Epidermal melanocyte (primary cell): Measurements from ENCODE around the gene WNT8B.

ENCODE experiments used
- DNase-seq: peaks from one replicate; pipeline ENCODE4 v3.0.0; 2011; ENCODE audit warnings: low spot score; ENCODE audit not compliant: insufficient read length

Gene WNT8B, protein sequence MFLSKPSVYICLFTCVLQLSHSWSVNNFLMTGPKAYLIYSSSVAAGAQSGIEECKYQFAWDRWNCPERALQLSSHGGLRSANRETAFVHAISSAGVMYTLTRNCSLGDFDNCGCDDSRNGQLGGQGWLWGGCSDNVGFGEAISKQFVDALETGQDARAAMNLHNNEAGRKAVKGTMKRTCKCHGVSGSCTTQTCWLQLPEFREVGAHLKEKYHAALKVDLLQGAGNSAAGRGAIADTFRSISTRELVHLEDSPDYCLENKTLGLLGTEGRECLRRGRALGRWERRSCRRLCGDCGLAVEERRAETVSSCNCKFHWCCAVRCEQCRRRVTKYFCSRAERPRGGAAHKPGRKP

DNA sequence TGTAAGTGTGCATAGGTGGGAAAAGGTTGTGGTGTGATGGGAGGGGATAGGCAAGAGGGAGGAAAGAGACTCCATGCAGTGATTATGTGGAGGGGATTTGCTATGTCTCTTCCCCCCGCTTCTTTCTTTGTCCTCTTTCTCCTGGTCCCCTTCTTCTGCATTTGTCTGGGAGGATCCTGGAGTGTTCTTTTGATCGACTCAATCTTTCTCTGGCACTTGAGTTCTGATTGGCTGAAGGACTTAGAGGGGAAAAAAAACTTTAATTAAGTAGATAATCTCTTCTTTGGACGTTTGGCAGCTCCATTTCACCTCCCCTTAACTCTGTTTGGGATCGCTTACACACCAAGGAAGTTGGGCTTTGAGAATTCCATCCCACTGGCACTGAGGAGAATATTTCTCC lies at the start of gene WNT8B:
TSS of gene WNT8B (plus strand) at position 301 of the 400 bp plus-strand sequence. CDS start 160 bp downstream, outside the sequence.
- DNase-seq: no peak

DNA sequence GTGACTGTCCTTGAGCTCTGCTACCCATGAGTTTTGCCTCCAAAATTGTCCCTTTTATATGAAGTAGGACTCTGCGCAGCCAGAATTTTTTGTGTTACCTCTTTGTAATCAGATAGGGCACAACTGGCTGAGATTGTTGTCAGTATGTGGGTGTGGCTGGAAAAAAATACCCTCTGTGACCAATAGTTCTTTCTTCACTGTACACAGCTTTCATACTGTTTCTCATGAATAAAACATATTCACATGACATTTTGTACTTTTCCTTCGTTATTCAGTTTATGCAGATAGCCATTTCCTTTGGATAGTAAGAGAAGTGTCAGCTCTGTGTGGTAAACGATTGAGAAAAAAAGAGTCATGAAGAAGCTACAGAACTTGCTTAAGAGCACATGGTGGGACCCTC lies 49.6 kb upstream of the WNT8B start:
- peak; percentile 29 for DNase-seq

DNA sequence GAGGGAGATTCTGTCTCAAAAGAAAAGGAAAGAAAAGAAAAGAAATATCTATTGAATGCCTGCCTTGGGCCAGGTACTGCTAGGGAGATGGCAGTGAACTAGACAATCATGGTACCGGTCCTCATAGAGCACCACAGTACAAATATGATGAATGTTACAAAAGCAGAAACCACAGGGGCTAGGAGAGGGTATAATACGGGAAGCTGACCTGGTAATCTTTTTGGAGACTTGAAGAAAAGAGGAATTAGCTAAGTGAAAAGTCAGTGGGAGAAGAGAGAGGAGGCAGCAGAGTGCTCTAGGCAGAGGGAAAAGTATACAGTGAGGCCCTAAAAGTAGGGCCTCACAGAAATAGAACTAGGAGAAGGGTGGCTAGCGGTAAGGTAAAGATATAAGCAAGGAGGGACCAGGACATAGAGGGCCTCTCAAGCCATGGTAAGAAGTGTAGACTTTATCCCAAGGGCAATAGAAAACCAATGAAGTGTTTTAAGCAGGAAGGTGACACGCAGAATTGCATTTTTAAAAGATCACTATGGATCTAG lies 42.8 kb upstream of the WNT8B start:
- no peak for DNase-seq

DNA sequence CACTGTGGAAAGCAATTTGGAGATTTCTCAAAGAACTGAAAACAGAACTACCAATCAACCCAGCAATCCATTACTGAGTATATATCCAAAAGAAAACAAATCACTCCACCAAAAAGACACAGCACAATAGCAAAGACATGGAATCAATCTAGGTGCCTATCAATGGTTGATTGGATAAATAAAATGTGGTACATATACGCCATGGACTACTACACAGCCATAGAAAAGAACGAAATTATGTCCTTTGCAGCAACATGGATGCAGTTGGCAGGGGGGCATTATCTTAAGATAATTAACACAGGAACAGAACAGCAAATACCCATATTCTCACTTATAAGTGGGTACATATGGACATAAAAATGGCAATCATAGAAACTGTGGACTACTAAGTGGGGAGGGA lies 35.4 kb upstream of the WNT8B start:
- DNase-seq: no peak

DNA sequence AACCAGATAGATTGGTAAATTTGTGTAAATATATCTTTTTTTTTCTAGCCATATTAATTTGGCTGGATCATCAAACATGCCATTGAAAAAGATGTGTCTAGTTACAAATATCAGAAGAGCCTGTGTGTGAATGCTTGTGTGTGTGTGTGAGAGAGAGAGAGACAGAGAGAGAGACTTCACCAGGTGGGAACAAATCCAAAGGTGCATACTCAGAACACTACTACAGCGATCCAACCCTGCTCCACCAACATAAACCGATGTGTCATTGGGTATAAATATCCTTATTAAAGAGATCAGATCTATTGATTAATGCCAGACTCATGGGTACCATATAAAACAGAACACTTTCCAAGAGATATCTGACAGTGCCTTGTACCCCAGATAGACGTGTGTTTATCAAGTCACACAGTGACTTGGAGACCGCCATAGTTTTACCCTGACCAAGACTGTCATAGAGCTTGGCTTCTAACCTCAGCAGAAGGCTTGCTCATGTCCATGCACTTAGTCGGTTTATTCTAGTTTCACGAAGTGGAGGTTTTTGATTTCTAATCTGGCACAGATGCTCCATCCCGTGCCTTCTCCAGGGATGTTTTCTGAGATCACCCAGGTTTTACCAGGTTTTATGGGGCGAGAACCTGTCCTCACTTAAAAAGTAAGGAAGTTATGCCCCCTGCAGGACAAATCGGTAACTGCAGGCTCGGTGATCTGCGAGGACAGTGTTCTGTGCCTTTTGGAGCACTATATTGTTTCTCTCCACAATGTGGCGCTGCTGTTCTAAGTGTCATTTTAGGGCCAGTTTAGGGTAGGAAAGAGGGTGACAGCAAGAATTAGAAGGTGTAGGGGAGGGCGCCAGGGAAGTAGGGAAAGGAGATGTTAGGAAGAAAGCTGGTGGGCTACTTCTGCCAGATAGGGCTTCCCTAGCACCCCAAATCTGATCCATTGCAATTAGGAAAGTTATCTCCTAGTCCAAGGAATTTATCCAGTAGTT lies 29.3 kb upstream of the WNT8B start:
- DNase-seq: peak; percentile 80

DNA sequence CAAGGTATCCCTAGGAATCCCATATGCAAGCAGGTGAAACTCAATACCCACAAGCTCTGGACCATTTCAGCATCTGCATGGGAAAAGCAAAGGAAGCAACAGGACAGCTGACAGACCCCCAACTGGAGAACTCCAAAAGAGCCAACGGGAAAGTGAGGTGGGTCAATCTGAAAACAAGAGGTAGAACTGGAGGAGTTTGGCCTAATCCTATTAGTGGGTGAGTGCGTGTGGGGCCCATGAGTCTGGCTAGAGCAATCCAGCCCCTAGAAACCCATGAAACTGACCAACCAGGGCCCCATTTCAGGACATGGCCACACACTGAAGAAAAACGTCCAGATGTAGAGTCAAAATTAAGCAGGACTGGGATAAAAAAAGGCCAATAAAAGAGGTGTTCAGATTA lies 26.6 kb upstream of the WNT8B start:
- DNase-seq: no peak

DNA sequence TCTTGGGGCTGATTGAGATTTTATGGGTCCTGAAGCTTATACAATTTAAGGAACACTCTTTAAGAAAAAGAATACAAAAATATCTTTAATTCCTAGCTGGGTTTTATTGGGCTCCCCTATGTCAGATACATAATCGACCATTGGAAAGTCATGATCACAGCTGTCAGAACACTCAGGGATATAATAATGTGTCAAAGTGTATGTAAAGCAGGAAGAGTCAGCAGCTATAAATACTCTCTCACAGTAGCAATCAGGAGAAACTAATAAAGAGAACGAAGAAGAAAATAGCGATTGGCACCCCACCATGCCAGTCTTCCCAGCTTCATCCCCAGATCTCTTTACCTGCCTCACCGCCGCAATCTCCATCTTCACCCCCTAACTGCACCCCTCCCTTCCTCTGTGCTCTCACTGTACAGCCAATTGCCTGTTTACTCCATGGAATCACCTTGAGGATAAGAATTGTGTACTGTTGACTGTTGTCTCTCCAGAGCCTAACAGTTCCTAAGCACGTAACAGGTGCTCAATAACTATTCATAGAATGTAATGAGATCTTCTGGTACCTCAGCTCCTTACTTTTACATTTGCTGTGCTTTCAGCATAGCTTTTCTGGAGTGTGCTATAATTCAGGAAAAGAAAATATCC lies 24.0 kb upstream of the WNT8B start:
- no peak for DNase-seq

DNA sequence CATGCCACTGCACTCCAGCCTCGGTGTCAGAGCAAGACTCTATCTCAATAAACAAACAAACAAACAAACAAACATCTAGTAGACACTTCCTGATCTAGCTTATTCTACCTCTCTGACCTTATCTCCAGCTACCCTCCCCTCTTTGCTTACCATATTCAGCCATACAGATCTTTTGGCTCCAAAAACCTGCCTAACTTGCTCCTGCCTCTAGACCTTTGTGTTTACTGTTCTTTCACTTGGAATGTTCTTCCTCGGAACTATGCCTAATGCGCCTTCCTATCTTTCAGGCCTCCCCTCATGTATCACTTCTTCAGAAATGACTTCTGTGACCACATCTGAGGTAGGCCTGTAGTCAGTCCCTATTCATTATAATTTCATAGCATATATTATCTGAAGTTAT lies 20.3 kb upstream of the WNT8B start:
- DNase-seq: no peak

DNA sequence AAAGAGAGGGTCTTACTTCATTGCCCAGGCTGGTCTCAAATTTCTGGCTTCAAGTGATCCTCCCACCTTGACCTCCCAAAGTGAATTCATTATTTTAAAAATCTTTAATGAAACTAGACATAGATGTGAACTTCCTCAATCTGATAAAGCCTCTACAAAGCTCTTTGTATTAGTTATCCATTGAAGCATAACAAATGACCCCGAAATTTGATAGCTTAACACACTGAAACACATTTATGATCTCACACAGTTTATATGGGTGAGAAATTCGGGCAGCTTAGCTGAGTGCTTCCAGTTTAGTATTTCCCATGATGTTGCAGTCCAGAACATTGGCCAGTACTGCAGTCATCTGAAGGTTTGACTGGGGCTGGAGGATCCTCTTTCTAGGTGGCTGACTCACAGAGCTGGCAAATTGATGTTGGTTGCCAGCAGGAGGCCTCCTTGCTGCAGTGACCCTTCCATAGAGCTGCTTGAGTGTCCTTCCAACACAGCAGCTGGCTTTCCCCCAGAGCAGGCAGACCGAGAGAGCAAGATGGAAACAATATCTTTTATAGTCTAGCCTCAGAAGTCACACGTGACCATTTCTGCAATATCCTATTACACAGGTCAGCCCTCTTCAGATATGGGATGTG lies 16.6 kb upstream of the WNT8B start:
- no peak for DNase-seq

DNA sequence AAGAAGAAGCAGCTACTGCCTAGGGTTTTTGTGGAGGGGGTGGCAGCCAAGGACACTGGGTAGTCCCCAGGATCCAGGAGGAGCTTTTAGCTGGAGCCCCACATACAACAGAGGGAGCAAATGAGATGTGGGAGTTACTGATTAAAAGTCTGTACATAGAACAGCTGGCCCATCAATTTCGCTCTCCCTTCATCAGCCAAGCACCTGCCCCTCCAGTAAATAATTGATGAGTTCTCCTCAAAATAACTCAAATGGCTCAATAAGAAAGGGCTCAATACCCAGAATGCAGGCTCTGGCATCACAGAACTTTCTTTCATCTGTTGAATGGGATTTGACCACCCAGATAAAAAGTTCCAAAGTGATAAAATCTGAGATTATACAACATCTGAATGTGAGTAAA lies 15.1 kb upstream of the WNT8B start:
- no peak for DNase-seq

DNA sequence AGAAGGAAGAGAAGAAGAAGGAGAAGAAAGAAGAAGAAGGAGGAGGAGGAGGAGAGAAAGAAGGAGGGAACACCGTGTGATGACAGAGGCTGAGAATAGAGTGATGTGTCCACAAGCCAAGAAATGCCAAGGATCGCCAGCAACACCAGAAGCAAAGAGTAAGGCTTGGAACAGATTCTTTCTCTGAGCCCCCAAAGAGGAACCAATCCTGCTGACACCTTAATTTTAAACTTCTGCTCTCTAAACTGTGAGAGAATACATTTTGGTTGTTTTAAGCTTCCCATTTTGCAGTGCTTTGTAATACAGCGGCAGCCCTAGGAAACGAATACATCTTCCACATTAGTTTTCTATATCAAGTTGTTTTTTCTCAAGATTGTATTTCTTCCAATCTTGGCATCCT lies 13.9 kb upstream of the WNT8B start:
- no peak for DNase-seq

DNA sequence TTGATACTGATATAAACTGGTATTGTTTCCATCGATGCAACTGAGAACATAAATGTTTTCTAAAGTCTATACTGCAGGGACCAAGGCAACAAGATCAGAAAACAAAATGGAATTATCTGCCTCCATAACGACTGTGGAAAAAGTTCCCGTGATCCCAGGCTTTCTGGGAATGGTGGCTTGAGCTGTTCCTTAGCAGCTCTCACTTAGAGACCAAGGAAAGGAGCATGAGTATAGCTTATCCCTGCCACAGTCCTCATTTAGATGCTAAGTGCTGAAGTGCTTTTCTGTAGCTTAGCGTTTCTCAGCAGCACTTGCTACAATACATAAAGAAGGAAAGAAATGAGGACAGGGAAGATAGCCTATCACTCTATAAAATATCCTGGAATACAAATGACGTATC lies 5.5 kb downstream of the WNT8B start:
- no peak for DNase-seq

DNA sequence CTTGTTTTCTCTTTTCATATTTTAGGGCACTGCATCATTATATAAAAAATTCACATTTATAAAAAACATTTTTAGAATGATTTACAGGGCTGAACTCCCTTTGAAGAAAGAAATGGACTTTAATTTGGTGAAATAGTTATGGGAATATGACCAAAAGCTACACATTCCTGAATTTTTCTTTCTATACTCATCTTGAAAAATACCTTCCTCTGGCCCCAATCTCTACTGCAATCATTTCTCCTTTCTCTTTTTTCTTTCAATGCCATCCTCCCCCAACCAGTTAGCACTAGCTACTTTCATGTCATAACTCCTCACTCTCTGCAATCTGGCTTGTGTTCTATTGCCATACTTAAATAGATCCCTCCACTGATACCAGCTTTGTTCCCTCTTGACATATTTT lies 6.2 kb downstream of the WNT8B start:
- no peak for DNase-seq

DNA sequence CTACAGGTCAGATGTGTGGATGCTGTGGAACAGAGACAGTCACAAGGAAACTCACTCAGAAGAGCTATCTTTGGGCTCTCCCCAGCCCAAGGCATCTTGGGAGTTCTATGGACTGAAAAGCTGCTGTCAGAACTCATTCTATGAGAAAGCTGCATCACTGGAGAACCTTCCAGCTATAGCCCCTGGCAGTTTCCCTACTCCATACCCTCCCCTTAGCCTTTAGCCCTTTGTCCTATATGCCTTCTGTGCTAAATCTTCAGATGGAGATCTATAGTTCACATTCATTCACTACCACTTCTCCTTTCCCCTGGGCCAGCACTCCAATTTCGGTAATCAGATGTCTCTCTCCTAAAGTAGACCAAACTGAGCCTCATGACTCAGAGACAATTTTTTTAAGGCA lies 6.9 kb downstream of the WNT8B start:
- DNase-seq: no peak

DNA sequence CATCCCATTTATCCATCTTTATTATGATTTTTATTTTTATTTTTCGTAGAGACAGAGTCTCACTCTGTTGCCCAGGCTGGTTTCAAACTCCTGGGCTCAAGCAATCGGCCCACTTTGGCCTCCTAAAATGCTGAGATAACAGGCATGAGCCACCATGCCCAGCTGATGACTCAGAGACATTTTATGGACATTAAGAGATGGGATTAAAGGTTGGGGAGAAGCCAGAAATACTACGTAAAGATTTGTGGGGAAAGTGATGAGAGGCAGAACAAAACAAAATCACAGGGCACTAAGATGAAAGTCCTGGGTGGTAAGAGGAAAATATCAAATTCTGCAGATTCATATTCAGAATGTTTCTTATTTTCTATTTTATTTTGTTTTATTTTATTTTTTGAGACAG lies 7.6 kb downstream of the WNT8B start:
- DNase-seq: no peak

DNA sequence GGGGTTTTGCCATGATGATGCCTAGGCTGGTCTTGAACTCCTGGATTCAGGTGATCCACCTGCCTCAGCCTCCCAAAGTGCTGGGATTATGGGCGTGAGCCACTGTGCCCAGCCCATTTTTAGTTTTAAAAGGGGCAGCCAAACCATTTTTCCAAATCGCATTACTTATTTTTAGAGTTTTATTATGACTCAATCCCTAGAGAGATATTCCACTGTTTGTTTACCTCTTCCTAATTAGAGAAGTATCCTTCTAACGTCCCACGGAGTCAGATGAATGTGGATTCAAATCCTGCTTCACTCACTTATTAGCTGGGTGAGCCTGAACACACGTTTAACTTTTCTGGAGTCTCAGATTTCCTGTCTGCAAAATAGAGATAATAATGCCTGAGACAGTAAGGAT lies 15.2 kb downstream of the WNT8B start:
- no peak for DNase-seq

DNA sequence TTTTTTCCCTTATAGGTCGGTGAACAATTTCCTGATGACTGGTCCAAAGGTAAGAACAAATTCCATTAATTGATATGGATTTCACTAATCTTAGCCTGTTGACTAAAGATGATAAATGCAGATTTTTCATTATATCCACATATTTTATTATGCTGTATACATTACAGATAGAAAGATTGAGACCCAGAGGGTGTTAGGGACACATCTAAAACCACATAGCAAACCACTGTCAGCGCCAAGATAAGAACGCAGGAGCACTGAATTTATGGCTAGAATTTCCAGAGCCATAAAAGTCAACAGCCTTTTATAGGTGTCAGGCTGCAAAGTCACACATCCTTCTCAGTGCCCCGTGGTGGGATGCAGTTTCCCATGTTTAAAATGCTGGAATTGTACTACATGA lies 16.2 kb downstream of the WNT8B start:
- no peak for DNase-seq

DNA sequence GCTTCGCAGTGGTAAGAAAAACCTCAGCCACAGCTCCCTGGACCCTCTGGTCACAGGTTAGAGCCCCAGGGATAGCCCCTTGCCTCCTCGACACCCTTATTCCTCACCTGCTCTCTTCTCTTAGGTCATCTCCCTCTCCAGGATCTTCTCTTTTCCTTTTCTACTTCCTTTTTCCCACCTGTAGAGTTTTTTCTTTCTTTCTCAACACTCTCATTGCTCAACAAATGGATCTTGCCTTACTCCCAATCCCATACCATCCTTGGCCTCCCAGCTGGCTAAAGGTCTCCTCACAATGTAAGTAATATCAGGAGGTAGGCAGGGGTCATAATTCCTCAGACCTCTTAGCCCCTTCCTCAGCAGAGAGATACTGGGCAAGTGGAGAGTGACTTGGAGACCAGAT lies 17.2 kb downstream of the WNT8B start:
- no peak for DNase-seq

DNA sequence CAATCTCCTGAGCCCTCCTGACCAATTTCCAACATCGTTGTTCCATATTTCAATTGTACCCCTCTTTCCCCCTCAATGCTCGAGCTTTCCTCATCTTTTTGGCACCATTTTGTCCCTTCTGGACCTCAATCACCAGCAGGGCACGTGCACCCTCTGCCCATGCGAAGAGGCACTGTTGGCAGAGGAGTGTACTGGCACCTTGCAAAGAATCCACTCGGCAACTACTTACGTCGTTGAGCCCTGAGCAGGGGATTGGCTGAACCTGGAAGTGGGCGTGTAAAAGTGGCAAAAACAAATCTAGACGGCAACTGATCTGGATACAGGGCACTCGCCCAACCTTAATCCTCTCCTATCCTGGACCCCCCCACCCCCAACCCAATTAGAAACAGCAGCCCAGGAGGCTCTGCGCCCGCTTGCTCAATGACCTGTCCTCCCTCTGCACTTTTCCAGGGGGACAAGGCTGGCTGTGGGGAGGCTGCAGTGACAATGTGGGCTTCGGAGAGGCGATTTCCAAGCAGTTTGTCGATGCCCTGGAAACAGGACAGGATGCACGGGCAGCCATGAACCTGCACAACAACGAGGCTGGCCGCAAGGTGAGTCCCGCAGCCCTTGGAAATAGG lies 18.8 kb downstream of the WNT8B start:
- DNase-seq: peak; percentile 91

DNA sequence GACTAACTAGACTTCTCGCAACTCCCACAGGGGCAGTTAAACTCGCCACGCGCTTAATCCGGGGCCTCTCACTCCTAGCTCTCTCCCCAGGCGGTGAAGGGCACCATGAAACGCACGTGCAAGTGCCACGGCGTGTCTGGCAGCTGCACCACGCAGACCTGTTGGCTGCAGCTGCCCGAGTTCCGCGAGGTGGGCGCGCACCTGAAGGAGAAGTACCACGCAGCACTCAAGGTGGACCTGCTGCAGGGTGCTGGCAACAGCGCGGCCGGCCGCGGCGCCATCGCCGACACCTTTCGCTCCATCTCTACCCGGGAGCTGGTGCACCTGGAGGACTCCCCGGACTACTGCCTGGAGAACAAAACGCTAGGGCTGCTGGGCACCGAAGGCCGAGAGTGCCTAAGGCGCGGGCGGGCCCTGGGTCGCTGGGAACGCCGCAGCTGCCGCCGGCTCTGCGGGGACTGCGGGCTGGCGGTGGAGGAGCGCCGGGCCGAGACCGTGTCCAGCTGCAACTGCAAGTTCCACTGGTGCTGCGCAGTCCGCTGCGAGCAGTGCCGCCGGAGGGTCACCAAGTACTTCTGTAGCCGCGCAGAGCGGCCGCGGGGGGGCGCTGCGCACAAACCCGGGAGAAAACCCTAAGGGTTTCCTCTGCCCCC lies 19.5 kb downstream of the WNT8B start:
- DNase-seq: peak; percentile 73
